ENCODE data around the gene LBH.

DNA sequence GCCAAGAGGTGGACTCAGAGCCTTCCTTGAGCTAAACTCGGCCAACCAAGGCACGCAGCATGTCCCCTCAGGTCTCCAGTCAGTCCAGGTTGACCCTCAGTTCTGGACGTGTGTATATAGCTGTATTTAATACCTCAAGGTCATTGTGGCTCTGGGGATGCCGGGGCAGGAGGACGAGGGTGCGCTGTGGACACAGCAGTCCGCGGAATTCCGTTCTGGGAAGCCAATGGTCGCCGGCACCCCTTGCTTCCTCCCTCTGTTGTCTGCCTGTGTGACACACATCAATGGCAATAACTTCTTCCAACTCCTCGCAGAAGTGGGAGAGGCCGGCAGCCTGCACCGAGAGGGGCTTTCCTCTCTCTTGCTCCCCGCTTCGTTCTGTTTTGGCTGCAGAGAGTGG lies 27.7 kb downstream of the LBH start:
- TF ChIP-seq CTCF (conservative IDR thresholded peaks at IDR 0.05; ENCODE audit: low read depth, low read length) (no peak), EZH2phosphoT487 (IDR thresholded peaks at IDR 0.05; ENCODE audit: borderline replicate concordance, low read length) (no peak), EZH2 (IDR thresholded peaks at IDR 0.05; ENCODE audit: low read length, unreplicated experiment) (no peak)
